ENCODE measurements around the gene GLRA2. TPM values are rescaled to one million over a fixed set of nuclear protein-coding genes. Genes with fewer than 3 reads are reported as not detected.

GLRA2 gene
- total and polyA plus RNA-seq, 3 donors from 2014 or later = 0.31 TPM; not detected in 2

DNA sequence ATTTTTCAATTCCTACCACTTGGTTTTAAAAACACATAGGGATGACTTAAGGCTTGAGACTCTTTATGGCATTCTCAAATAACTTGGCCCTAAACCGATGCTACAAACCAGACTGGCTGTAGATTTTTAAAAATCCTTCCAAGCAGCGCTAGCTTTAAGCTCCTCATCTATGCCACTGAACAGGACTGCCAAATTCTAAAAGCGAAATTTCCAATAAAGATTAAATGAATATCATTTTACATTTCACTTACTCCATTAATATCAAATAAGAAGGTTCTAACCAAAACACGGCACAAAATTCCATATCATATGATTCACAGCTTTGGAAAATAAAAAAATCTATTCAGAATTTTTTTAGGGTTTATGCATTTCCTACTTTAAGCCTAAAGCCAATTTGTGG, 209.3 kb downstream of the GLRA2 start:
- Histone ChIP-seq H3K4me1 (no peaks in the 10 kb centered on the region), H3K36me3 (ENCODE audit: low read depth, missing control alignments) (no peaks in the 10 kb centered on the region), H3K27ac (no peak overlapping the region), H3K9me3 (no peaks in the 10 kb centered on the region), H3K4me3 (no peak overlapping the region), H3K27me3 (no peaks in the 10 kb centered on the region)
- DNase-seq = no peak
- TF ChIP-seq, protein P1, sequence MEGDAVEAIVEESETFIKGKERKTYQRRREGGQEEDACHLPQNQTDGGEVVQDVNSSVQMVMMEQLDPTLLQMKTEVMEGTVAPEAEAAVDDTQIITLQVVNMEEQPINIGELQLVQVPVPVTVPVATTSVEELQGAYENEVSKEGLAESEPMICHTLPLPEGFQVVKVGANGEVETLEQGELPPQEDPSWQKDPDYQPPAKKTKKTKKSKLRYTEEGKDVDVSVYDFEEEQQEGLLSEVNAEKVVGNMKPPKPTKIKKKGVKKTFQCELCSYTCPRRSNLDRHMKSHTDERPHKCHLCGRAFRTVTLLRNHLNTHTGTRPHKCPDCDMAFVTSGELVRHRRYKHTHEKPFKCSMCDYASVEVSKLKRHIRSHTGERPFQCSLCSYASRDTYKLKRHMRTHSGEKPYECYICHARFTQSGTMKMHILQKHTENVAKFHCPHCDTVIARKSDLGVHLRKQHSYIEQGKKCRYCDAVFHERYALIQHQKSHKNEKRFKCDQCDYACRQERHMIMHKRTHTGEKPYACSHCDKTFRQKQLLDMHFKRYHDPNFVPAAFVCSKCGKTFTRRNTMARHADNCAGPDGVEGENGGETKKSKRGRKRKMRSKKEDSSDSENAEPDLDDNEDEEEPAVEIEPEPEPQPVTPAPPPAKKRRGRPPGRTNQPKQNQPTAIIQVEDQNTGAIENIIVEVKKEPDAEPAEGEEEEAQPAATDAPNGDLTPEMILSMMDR (IDR thresholded peaks at IDR 0.05) = no peak
- no peak for TF ChIP-seq POLR2A (IDR thresholded peaks at IDR 0.05)
- 86 to 94% methylated on average over 4 of the region's 4 CpGs for WGBS, 2 donors
- intact Hi-C loops (cut with DNase I; ENCODE audit: low total_unique reads) = no loop called here

DNA sequence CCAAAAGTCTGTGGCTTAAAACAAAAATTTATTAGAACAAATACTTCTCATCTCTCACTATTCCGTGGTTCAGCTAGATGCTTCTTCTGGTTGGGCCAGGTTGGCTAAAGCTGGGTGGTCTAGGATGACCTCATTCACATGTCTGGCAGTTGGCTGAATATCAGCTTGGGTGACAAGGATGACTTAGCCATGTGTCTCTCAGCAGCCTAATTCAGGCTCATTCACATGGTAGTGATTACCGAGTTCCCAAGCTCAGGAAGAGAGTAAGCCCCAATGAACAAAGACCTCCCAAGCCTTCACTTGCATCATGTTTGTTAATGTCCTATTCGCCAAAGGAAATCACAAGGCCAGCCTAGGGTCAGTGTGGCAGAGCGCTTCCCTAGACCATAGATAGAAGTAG, 224.1 kb downstream of the GLRA2 start:
- intact Hi-C loops (cut with DNase I; ENCODE audit: low total_unique reads) = no loop called here
- WGBS, 2 donors = 69 to 81% methylated on average over 4 of the region's 4 CpGs
- no peaks in the 10 kb centered on the region for H3K27me3 ChIP-seq
- H3K36me3 ChIP-seq (ENCODE audit: low read depth, missing control alignments) = no peaks in the 10 kb centered on the region
- H3K27ac ChIP-seq = no peak overlapping the region
- no peaks in the 10 kb centered on the region for H3K9me3 ChIP-seq
- no peaks in the 10 kb centered on the region for H3K4me1 ChIP-seq
- DNase-seq = no peak
- no peak overlapping the region for H3K4me3 ChIP-seq
- TF ChIP-seq, protein P1 (IDR thresholded peaks at IDR 0.05) = no peak
- no peak for TF ChIP-seq POLR2A (IDR thresholded peaks at IDR 0.05)

DNA sequence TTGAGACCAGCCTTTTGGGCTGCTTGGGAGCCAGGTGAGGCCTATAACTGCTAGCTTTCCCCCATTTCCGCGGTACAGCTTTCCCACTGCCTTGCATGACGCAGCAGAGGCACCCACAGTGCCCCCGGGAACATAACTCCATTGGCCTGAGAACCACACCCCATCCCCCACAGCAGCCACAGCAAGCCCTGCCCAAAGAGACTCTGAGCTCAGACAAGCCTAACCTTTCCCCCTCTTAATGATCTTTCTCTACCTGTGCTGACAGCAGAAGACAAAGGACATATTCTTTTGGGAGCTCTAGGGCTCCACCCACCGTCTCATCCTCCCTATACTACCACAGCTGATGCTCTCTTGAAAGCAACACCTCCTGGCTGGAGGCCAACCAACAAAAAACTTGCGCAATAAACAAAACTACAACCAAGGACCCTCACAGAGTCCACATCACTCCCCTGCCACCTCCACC, 228.7 kb downstream of the GLRA2 start:
- intact Hi-C loops (cut with DNase I; ENCODE audit: low total_unique reads) = no loop called here
- no peak overlapping the region for H3K4me3 ChIP-seq
- WGBS, 2 donors = 83 to 94% methylated on average over 2 to 6 of the region's 6 CpGs
- H3K27me3 ChIP-seq = no peaks in the 10 kb centered on the region
- DNase-seq = no peak
- no peaks in the 10 kb centered on the region for H3K9me3 ChIP-seq
- H3K27ac ChIP-seq = no peak overlapping the region
- TF ChIP-seq POLR2A (IDR thresholded peaks at IDR 0.05) = no peak
- TF ChIP-seq, protein P1 (IDR thresholded peaks at IDR 0.05) = no peak
- H3K4me1 ChIP-seq = no peaks in the 10 kb centered on the region
- no peaks in the 10 kb centered on the region for H3K36me3 ChIP-seq (ENCODE audit: low read depth, missing control alignments)

DNA sequence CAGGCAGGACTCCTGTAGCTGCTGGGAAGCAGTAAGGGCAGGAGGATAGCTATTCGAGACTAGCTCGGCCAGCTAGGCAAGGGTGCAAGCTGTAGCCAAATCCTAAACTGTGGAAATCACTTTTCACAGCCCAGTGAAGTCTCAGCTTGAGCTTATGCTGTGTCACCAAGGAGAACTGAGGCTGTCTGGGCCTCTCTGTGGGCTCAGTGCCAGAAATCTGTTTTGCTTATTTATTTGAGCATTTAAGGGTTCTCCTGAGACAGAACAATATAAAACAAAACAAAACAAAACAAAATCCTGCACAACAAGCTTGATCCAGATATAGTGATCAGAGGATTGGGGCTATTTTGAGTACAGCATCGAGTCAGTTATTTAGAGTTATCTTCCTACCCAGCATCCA, 246.1 kb downstream of the GLRA2 start:
- H3K36me3 ChIP-seq (ENCODE audit: low read depth, missing control alignments) = no peaks in the 10 kb centered on the region
- H3K9me3 ChIP-seq = no peaks in the 10 kb centered on the region
- TF ChIP-seq POLR2A (IDR thresholded peaks at IDR 0.05) = no peak
- TF ChIP-seq, protein P1 (IDR thresholded peaks at IDR 0.05) = no peak
- no peak for DNase-seq
- H3K4me1 ChIP-seq = no peaks in the 10 kb centered on the region
- WGBS, 2 donors = 64 to 66% methylated on average over 3 of the region's 3 CpGs
- H3K27ac ChIP-seq = no peak overlapping the region
- H3K4me3 ChIP-seq = no peak overlapping the region
- H3K27me3 ChIP-seq = no peaks in the 10 kb centered on the region
- intact Hi-C loops (cut with DNase I; ENCODE audit: low total_unique reads) = no loop called here

DNA sequence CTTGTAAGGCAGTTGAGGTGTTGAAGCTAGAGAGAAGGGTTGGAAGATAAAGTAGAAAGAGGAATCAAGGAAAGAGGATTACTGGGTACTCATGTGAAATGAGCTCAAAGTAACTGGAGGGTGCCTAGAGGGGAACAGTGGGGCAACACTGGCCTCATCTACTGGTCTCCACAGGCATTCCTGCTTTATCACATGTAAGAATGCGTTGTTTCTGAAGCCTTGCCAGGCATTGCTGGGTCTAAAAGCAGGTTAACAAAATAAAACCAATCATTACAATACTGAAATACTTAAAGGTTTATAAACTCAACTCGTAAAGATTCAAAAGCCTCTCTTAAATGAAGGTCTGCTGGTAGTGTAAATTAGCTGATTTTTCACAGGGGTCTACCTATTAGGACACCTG, 247.6 kb downstream of the GLRA2 start:
- no peaks in the 10 kb centered on the region for H3K9me3 ChIP-seq
- DNase-seq = no peak
- H3K36me3 ChIP-seq (ENCODE audit: low read depth, missing control alignments) = no peaks in the 10 kb centered on the region
- 44 to 52% methylated on average over 2 of the region's 2 CpGs for WGBS, 2 donors
- TF ChIP-seq POLR2A (IDR thresholded peaks at IDR 0.05) = no peak
- TF ChIP-seq, protein P1 (IDR thresholded peaks at IDR 0.05) = no peak
- H3K4me1 ChIP-seq = no peaks in the 10 kb centered on the region
- H3K27me3 ChIP-seq = no peaks in the 10 kb centered on the region
- no peak overlapping the region for H3K27ac ChIP-seq
- no peak overlapping the region for H3K4me3 ChIP-seq
- intact Hi-C loops (cut with DNase I; ENCODE audit: low total_unique reads) = no loop called here
